Measurements from ENCODE around the gene EFR3B. TPM values are rescaled to one million over a fixed set of nuclear protein-coding genes. Genes with fewer than 3 reads are reported as not detected.

Gene EFR3B
- total and polyA plus RNA-seq, 2 of the 13 experiments (the other 11 are each of a cell fraction or from before 2014, with no cell fraction given) = 0.42 TPM

- TF ChIP-seq NKX3-1 (CRISPR knock-in tag; IDR thresholded peaks at IDR 0.05) = no peak
These were observed 15.8 kb upstream of the EFR3B start (continued) for GRCh38 chr2:25026008-25026530.

- DNase-seq (ENCODE audit: low spot score) = no peak
These were observed 12.7 kb upstream of the EFR3B start for GRCh38 chr2:25029183-25029554.

More at GRCh38 chr2:25029183-25029554, 12.7 kb upstream of the EFR3B start:
- FAIRE-seq (no peak), ATAC-seq (no peak)
- Histone ChIP-seq H4K20me1 (ENCODE audit: insufficient read depth, low read length) (no peaks in the 10 kb centered on the region), H3K27ac (ENCODE audit: extremely low read length, insufficient read depth, low read length) (no peak overlapping the region), H3K27me3 (ENCODE audit: control insufficient read depth in 1 of 2, insufficient read depth in 2 of 2, low read length in 2 of 2) (peaks cover 0 to 47% of the 10 kb centered on the region in 2 experiments; a peak in 4 of 5 replicates), H2AFZ (ENCODE audit: low read length) (no peak overlapping the region), H3K36me3 (replicated peaks in 1 of 2; ENCODE audit: control insufficient read depth in 1 of 2, insufficient read depth in 2 of 2, low read length in 2 of 2) (no peaks in the 10 kb centered on the region), H3K4me3 (replicated peaks in 1 of 3; ENCODE audit: insufficient read depth in 1 of 3, low read depth in 2 of 3, low read length in 3 of 3) (no peak overlapping the region), H3K9me3 (ENCODE audit: low read length) (no peaks in the 10 kb centered on the region), H3K9ac (ENCODE audit: insufficient read depth, low read depth, low read length) (no peak overlapping the region), H3K4me2 (ENCODE audit: low read depth, low read length) (no peak overlapping the region), H3K4me1 (ENCODE audit: insufficient read depth, low read length) (no peaks in the 10 kb centered on the region), H3K79me2 (ENCODE audit: insufficient read depth, low read length) (no peaks in the 10 kb centered on the region)
- BruUV-seq (replicated peaks) = no TSS peak
- ChIA-PET POLR2A (no interaction called here), CTCF (ENCODE audit: low intra/inter-chr PET ratio, low total read pairs) (no interaction called here)
- TF ChIP-seq PAX8 (CRISPR knock-in tag; IDR thresholded peaks at IDR 0.05; ENCODE audit: borderline replicate concordance) = no peak
- TF ChIP-seq MXD1 (CRISPR knock-in tag; IDR thresholded peaks at IDR 0.05) = no peak
- TF ChIP-seq ZNF460 (CRISPR knock-in tag; IDR thresholded peaks at IDR 0.05; ENCODE audit: borderline replicate concordance) = no peak
- TF ChIP-seq ZFP82 (CRISPR knock-in tag; IDR thresholded peaks at IDR 0.05; ENCODE audit: borderline replicate concordance) = no peak
- no peak for TF ChIP-seq ELF3 (CRISPR knock-in tag; IDR thresholded peaks at IDR 0.05)
- no peak for TF ChIP-seq GLMP (CRISPR knock-in tag; IDR thresholded peaks at IDR 0.05; ENCODE audit: borderline replicate concordance)
- TF ChIP-seq MAFF (IDR thresholded peaks at IDR 0.05; ENCODE audit: low read depth, low read length) = no peak
- no peak for TF ChIP-seq CENPX (CRISPR knock-in tag; IDR thresholded peaks at IDR 0.05)
- TF ChIP-seq ZBTB39 (CRISPR knock-in tag; IDR thresholded peaks at IDR 0.05) = no peak
- TF ChIP-seq CSRNP2 (CRISPR knock-in tag; conservative IDR thresholded peaks at IDR 0.05; ENCODE audit: low read depth) = no peak
- TF ChIP-seq KDM1A (CRISPR knock-in tag; IDR thresholded peaks at IDR 0.05) = no peak
- 68% methylated on average over 4 of the region's 4 CpGs for WGBS (ENCODE audit: low lambda C conversion rate)
- in situ Hi-C loops (cut with HindIII; ENCODE audit: extremely low pct_ligation_motif_present, low pct_unique_long_range_greater_than_20kb) = no loop called here
- intact Hi-C loops (cut with micrococcal nuclease; ENCODE audit: unreplicated experiment) = no loop called here
